ENCODE results near the gene CHDH.

Gene CHDH

DNA sequence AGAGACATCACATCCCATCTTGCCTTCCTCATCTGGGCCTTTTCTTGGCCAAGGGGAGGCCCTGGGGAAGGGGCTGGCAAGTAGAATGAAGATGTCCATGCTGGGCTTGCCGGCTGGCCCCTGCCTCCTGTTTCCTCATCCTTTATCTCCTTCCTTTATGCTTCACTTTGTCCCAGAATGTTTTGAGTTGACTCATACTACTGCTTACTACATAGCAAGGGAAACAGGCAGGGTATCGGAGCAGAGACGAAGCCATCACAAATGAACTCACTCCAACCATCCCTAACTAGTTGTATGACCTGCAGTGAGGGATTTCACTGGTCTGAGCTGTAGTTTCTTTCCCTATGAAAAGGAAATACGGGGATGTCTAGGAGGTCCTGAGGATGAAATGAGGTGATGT, 66.0 kb downstream of the CHDH start:
- no peaks in the 10 kb centered on the region for H3K36me3 ChIP-seq (ENCODE audit: control insufficient read depth in 2 of 2, insufficient read depth in 1 of 2, low read length in 2 of 2)
- no peaks in the 10 kb centered on the region for H3K9me3 ChIP-seq (ENCODE audit: control insufficient read depth, insufficient read depth, low read depth, low read length)
- CTCF ChIA-PET, result no interaction called here
- POLR2A ChIA-PET, result interaction anchor here (0.6 kb wide), 1 partner anchor 33 kb away, joined by 5 read pairs; no protein-coding TSS in a partner anchor
- no peak overlapping the region for H3K4me3 ChIP-seq (ENCODE audit: low read depth, low read length)
- H3K27ac ChIP-seq (ENCODE audit: extremely low read depth, low read depth, low read length), result no peak overlapping the region
- TF ChIP-seq, protein P1, sequence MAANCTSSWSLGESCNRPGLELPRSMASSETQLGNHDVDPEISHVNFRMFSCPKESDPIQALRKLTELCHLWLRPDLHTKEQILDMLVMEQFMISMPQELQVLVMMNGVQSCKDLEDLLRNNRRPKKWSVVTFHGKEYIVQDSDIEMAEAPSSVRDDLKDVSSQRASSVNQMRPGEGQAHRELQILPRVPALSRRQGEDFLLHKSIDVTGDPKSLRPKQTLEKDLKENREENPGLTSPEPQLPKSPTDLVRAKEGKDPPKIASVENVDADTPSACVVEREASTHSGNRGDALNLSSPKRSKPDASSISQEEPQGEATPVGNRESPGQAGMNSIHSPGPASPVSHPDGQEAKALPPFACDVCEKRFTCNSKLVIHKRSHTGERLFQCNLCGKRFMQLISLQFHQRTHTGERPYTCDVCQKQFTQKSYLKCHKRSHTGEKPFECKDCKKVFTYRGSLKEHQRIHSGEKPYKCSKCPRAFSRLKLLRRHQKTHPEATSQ (tag by site-specific recombination; IDR thresholded peaks at IDR 0.05), result no peak
- TF ChIP-seq, protein P2, sequence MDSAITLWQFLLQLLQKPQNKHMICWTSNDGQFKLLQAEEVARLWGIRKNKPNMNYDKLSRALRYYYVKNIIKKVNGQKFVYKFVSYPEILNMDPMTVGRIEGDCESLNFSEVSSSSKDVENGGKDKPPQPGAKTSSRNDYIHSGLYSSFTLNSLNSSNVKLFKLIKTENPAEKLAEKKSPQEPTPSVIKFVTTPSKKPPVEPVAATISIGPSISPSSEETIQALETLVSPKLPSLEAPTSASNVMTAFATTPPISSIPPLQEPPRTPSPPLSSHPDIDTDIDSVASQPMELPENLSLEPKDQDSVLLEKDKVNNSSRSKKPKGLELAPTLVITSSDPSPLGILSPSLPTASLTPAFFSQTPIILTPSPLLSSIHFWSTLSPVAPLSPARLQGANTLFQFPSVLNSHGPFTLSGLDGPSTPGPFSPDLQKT (IDR thresholded peaks at IDR 0.05; ENCODE audit: borderline replicate concordance, low read depth, low read length), result no peak
- TF ChIP-seq PRDM4 (tag by site-specific recombination; IDR thresholded peaks at IDR 0.05) (no peak), ZNF398 (tag by site-specific recombination; IDR thresholded peaks at IDR 0.05) (no peak), TCF7L2 (IDR thresholded peaks at IDR 0.05; ENCODE audit: borderline replicate concordance, low read depth, low read length) (no peak), GFI1B (tag by site-specific recombination; IDR thresholded peaks at IDR 0.05) (no peak), TRIM28 (IDR thresholded peaks at IDR 0.05; ENCODE audit: borderline replicate concordance, low read length) (no peak), ZNF350 (tag by site-specific recombination; IDR thresholded peaks at IDR 0.05) (no peak), ZNF530 (tag by site-specific recombination; IDR thresholded peaks at IDR 0.05; ENCODE audit: low read depth) (no peak)
- H3K4me1 ChIP-seq (ENCODE audit: control insufficient read depth, insufficient read depth, low read length), result no peaks in the 10 kb centered on the region

DNA sequence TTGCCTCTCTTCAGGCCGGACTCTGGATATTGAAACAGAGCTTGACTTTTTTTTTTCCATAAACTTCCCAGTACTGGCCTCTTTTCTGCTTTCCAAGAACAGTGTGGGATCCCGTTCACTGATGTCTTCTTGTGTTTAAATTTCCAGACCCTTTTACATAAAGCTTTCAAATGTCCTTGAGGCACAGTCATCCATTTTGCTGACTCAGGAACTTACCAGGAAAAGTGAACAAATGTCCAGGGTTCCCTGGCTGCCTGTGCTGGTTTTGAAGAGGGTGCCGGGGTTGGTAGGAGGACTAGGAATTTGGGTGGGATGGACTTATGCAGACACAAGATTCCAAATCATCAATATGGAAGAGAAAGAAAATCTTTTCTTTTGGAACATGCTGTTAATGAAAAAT, 68.1 kb downstream of the CHDH start:
- CTCF ChIA-PET, result no interaction called here

More for the DNA sequence above, 68.1 kb downstream of the CHDH start:
- Histone ChIP-seq H3K4me1 (ENCODE audit: control insufficient read depth, insufficient read depth, low read length) (no peaks in the 10 kb centered on the region), H3K4me3 (ENCODE audit: low read depth, low read length) (no peak overlapping the region), H3K9me3 (ENCODE audit: control insufficient read depth, insufficient read depth, low read depth, low read length) (no peaks in the 10 kb centered on the region), H3K27ac (ENCODE audit: extremely low read depth, low read depth, low read length) (no peak overlapping the region), H3K36me3 (ENCODE audit: control insufficient read depth in 2 of 2, insufficient read depth in 1 of 2, low read length in 2 of 2) (no peaks in the 10 kb centered on the region)
- TF ChIP-seq GLI4 (tag by site-specific recombination; IDR thresholded peaks at IDR 0.05), result no peak
- no peak for TF ChIP-seq ZNF558 (tag by site-specific recombination; IDR thresholded peaks at IDR 0.05)
- no peak for TF ChIP-seq GLI2 (tag by site-specific recombination; IDR thresholded peaks at IDR 0.05; ENCODE audit: borderline replicate concordance, low read depth)
- TF ChIP-seq ZNF350 (tag by site-specific recombination; IDR thresholded peaks at IDR 0.05), result no peak
- TF ChIP-seq ZNF707 (tag by site-specific recombination; IDR thresholded peaks at IDR 0.05), result no peak
- no peak for TF ChIP-seq KLF9 (tag by site-specific recombination; IDR thresholded peaks at IDR 0.05; ENCODE audit: low read depth)
- TF ChIP-seq OSR2 (tag by site-specific recombination; IDR thresholded peaks at IDR 0.05), result no peak
- no peak for TF ChIP-seq ZNF677 (tag by site-specific recombination; IDR thresholded peaks at IDR 0.05)
- no peak for TF ChIP-seq ZNF362 (tag by site-specific recombination; IDR thresholded peaks at IDR 0.05)
- TF ChIP-seq OVOL3 (tag by site-specific recombination; IDR thresholded peaks at IDR 0.05), result no peak
- TF ChIP-seq ZNF473 (tag by site-specific recombination; IDR thresholded peaks at IDR 0.05), result no peak
- TF ChIP-seq ZBTB8A (tag by site-specific recombination; IDR thresholded peaks at IDR 0.05), result no peak
- TF ChIP-seq ZNF610 (tag by site-specific recombination; IDR thresholded peaks at IDR 0.05; ENCODE audit: borderline replicate concordance), result no peak
- no peak for TF ChIP-seq ZNF514 (tag by site-specific recombination; IDR thresholded peaks at IDR 0.05)
- no peak for TF ChIP-seq ZNF843 (tag by site-specific recombination; IDR thresholded peaks at IDR 0.05)
- no peak for TF ChIP-seq WT1 (tag by site-specific recombination; IDR thresholded peaks at IDR 0.05)
- no peak for TF ChIP-seq ZSCAN16 (tag by site-specific recombination; IDR thresholded peaks at IDR 0.05)
- TF ChIP-seq HOXC10 (CRISPR knock-in tag; IDR thresholded peaks at IDR 0.05), result no peak
- TF ChIP-seq ZNF19 (tag by site-specific recombination; IDR thresholded peaks at IDR 0.05; ENCODE audit: low read depth), result no peak
- TF ChIP-seq, protein P2 (IDR thresholded peaks at IDR 0.05; ENCODE audit: borderline replicate concordance, low read depth, low read length), result no peak
- POLR2A ChIA-PET, result no interaction called here

Data from HEK293 (cell line).